ENCODE results near the gene SMARCD1.
A peak's percentile ranks its signal among the peaks of the same experiment; 100 is the strongest.

The SMARCD1 gene
- 16.3 to 38.6 (median 26.1) reads per million in 18 experiments for total RNA-seq

DNA sequence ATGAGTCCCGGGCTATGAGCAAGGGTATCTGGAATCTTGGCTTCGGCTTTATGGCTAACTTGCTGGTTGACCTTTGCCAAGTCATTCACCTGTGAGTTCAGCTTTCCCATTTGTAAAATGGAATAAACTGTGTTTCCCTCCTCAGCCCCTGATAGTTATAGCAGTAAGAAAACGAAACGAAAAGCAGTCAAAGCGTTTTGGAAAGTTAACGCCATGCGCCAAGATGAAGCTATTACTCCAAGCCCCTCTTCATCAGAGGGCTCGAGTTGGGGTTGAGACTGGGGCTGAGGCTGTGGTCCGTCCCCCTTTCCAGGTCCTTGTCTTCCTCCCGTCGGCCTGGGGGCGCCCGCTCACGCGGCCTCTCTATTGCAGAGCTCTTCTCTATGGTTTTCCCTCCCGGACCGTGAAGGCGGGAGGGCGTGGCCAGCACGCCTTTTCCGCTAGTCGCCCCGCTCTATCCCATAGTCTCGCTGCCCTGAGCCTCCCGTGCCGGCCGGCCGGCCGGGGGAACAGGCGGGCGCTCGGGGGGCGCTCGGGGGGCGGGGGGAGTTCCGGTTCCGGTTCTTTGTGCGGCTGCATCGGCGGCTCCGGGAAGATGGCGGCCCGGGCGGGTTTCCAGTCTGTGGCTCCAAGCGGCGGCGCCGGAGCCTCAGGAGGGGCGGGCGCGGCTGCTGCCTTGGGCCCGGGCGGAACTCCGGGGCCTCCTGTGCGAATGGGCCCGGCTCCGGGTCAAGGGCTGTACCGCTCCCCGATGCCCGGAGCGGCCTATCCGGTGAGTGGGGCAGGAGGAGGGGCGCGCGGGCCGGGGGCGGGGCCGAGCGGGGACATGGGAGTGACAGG lies at the start of gene SMARCD1:
Gene SMARCD1, plus strand, starts transcription at position 568 of the 840 bp plus-strand sequence. Its CDS starts 28 bp downstream, at position 596.
- peak; percentile 84 to 92 for DNase-seq

DNA sequence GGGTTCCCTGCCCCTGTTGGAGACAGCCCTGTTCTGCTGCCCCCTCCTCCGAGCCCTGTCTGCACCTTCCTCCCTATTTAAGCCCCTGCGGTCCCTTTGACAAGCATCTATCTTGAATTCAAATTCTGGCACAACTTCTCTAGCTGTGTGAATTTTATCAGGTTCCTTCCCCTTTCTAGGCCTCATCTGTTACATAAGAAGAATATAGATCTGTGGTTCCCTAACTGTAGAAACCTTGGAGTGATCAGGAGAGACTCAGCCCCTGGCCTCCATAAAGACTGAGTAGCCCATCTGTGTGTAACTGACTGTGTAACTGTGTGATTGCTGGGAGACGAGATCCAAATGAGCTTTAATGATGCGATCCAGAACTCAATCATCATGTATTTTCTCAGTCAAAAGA lies 46.8 kb upstream of the SMARCD1 start:
- peak in 1 of 2 donors; percentile 26 for DNase-seq

DNA sequence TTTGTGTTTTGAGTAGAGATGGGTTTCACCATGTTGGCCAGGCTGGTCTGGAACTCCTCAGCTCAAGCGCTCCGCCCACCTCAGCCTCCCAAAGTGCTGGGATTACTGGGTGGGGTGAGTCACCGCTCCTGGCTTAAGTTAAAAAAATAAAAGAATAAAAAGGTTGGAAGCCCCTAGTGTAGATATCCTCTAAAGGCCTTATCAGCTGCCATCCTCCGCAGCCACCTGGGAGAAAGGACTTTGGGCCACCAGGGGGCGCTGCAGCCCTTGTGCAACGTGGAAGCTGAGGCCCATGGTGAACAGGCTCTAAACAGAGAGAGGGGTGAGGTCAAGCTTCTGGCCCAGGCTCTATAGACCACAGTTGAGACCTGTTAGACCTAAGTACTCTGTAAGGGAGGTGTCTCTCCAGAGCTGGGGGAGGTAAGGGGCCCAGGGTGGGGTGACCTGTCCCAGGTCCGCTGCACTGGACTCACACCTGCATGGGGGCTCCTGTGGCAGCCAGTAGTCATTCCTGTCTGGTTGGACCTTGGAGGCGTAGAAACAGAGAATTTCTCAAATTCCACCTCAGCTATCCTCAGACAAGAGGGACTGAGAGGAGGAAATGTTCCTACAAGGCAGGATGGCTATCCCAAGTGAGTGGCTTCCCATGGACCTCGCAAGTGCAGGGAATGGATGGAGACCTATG lies 45.8 kb upstream of the SMARCD1 start:
- peak; percentile 83 to 86 for DNase-seq

- DNase-seq, result no peak
Measured at GRCh38 chr12:50040657-50041056, 44.5 kb upstream of the SMARCD1 start.

DNA sequence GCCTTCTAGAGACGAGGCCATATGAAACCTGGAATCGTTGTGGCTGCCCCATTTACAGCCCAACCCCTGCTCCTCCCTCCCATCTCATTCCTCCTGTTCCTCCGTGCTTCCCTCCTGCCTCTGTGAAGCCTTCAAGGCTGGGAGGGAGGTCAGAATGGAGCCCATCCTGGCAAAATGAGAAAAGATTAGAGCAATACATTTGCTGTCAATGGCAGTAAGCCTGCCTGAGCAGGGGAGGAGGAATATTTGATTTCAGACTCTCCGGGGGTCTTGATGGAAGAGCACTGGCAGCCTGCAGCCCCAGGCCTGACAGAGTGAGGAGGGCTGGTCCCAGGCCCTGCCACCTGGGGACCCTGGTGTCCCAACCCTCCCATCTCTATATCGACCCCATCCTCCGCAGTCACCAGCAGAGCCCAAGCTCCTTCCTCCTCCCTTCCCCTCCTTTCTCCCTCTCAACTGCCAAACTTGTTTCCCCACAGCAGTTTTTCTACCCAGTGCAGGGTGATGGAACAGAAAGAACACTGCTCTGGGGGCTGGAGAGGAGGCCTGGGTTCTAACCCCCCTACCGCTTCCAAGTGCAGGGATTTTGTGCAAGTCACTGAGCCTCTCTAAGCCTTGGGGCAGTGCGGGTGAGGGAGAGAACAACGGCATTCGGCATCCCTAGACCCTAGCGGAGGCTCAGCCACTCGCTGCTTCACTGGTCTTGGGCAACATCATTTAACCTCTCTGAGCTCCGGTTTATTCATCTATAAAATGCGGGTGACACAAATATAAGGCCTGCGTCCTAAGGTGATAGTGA lies 43.9 kb upstream of the SMARCD1 start:
- no peak for DNase-seq

- no peak for DNase-seq
Measured at GRCh38 chr12:50041962-50042361, 43.2 kb upstream of the SMARCD1 start.

- no peak for DNase-seq
Measured at GRCh38 chr12:50042693-50043092, 42.4 kb upstream of the SMARCD1 start.

DNA sequence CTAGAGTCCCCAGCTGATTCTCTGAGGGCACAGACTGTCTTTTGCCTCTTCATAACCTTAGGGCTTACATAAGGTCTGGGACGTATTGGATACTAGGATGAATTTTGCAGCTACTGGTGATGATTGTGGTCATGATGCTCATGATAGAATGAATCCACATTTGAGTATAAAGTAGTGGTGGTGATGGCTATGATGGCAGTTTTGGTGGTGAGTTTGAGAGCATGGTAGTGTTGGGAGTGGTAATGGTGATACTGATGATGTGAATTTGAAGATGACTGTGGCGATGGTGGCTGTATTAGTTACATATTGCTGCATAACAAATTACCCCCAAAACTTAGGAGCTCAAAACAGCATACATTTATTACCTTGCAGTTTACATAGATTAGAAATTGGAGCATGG lies 41.8 kb upstream of the SMARCD1 start:
- DNase-seq, result no peak

DNA sequence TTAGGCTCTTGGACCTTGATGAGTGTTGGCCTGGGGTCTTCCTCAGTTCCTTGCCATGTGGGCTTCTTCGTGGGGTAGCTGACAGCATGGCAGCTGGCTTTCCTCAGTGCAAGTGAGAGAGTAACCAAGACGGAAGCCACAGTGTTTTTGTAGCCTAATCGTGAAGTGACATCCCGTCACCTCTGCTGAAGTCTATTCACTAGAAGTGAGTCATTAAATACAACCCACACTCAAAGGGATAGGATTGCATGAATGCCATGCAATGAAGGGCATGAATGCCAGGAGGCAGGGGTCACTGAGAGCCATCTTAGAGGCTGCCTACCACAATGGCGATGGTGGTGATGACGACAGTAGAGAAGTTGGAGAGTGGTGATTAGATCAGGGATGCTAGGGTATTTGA lies 41.3 kb upstream of the SMARCD1 start:
- peak in 1 of 2 donors; percentile 28 for DNase-seq

DNA sequence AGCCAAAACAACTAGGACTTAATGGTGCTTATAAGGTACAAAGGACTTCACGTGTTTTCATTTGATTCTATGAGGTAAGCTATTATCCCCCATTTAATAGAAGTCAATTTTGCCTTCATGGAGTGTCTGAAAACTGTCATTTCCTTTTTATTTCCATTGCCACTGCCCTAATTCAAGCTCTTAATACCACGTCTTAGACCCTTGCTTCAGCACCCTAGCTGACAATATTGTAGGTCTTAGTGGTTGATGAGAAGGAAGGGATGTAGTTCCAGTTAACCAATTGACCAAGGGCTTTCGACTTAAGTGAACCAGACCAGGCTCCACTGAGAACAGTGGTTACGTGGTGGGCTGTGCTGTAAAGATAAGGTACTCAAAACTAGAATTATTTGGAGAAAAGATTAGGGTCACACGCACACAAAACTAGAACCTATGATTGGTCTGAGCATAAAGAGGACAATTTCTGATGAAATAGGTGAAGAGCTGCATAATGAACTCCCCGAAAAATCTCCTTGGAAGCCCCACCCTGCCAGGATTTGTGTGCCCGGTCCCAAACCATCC lies 37.4 kb upstream of the SMARCD1 start:
- DNase-seq, result no peak

GRCh38 chr12:50049254-50050118 lies 35.7 kb upstream of the SMARCD1 start:
- no peak for DNase-seq

DNA sequence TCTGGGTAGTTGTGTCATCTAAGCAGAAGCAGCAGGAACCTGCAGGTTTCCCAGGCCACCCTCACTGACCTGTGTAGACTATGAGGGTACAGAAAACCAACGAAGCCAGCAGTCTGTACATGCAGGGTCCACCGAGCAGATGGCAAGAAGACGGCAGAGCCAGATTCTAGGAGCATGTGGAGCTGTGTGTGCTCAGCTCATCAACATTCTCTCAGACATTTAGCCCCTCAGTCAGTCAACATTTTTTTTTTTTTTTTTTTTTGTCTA lies 35.1 kb upstream of the SMARCD1 start:
- DNase-seq, result no peak

GRCh38 chr12:50050410-50051098 lies 34.6 kb upstream of the SMARCD1 start:
- peak; percentile 72 to 75 for DNase-seq

DNA sequence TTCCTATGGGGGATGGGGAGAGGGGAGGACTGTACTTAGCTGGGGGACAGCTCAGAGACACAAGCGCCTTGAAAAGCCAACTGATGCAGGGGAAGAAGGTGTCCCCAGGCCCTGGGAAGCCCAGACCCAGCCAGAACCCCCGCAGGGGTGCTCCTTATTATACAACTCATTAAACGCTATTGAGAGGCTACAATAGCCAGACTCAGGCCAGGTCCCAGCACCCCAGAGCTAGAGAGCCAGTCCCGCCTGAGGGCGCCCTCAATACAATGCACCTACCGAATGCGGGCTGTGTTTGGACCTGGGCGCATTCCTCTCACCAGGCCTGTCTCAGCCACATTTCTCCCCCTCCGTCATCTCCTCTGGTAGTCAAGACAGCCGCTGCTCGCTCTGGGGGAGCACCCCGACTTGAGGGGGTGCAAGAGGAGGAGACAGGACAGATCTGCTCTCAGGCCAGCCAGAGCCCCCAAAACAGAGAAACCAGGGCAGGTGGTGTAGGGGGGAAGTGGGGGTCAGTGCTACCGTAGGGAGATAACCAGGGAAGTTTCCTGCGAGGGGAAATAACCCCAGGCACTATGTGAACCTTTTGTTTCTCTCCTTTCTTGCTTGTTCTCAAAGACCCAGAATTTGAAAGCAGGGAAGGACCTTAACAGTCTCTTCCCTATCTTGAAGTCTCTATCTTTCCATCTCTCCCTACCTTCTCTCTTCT lies 33.9 kb upstream of the SMARCD1 start:
- DNase-seq, result no peak

GRCh38 chr12:50052544-50052943 lies 32.6 kb upstream of the SMARCD1 start:
- no peak for DNase-seq

DNA sequence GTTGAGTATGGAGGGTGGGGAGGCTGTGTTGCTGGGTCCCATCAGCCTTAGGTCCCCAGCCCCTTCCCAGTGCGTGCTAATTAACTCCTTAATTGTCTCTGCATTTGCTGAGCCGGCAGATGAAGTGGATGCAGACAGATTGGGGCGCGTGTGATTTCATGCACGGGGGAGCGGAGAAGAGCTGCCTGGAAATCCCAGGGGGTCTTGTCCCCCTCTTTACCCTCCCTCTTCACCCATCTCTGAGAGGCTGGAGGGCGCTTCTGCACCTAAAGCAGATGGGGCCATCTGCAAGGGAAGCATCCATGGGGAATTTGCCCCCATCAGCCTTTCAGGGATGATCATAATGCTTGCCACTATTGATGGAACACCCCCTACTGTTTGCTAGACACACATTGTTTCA lies 32.2 kb upstream of the SMARCD1 start:
- no peak for DNase-seq

DNA sequence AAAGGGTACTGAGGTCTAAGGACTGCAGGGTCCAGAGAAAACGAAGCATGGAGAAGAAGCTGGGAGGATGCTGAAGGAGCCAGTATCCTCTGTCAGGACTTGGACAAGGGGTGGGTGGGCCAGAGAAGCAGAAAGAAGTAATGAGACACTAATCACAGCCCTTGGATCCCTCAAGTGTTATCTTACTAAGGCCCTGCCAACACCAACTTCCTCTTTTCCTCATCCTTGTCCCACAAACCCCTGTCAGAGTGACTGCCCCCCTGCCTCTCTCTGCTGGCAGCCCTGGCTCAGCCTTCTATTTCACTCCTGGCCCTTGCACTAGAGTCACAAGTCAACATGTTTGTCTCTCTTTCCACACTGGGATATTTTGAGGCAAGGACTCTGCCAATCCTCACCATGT lies 31.6 kb upstream of the SMARCD1 start:
- no peak for DNase-seq

DNA sequence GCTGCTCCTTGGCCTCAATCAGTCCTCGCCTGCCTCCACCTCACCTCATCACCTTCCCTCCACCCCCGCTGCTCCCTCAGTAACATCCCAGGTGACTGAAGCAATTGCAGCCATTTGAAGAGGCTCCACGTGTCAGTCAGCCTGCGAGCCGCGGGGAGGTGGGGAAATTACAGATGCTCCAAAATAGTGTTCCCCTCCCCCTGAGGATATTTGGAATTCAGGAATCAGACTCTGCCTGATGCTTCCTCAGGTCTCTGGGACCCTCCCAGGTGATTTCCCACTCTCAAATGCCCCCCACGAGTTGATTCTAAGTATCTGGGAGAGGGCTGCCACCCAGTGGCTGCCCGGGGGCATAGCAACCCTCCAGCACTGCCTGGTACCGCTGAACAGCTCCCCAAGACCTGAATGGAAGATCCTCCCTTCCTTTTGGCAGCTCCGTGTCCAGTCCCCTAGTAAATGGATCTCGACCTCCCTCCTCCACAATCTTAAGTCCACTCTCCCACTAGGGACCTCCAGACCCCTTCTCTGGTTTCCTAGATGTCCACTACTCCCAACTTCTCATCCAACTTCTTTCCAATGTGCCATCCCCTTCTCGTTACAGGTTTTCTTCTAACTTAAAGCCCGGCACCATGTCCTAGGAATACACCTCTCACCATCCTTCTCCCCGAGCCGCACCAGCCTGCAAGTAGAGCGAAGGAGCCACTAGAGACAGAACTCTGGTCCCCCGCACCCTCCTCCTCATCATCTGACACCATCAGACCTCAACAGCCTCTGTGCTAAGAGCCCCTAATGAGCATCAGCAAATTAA lies 29.1 kb upstream of the SMARCD1 start:
- peak; percentile 38 to 65 for DNase-seq

DNA sequence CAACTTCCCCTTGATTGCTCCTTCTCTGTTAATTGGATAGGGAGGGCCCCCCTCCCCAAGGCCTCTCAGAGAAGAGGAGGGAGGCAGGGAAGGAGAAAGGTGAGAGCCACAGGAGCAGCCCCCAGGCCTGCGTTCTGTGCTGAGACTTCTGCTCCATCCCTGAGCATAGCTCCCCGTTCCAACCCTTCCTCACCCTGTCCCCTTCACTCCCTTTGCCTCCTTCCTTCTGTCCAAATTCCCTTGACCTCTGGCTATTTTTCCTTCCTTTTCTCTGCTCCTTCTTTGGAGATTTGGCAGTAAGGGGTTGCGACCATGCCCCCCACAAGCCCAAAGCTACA lies 28.5 kb upstream of the SMARCD1 start:
- DNase-seq, result no peak
